PC-3 (cell line): ENCODE data around the gene HSFX4. TPM values are rescaled to one million over a fixed set of nuclear protein-coding genes. Genes with fewer than 3 reads are reported as not detected.

Experiments
- ATAC-seq: fragments of 200-7000 bp; cut with Tn5 transposase; 2 replicates; pipeline ENCODE4 v1.9.1; 2020; ENCODE audit warnings: mild to moderate bottlenecking, moderate library complexity
- BruUV-seq: library from RNA; stranded (reverse); fragments of 400-500 nt; replicated peaks from 2 replicates; lab custom pipeline; 2021; lab: Mats Ljungman, UMichigan
- CTCF ChIA-PET: fragments of 300-600 bp; sonication (Branson Sonifier 250); formaldehyde crosslinking; loops from one replicate; lab custom pipeline; 2022; ENCODE audit warnings: antibody characterized with exemption; lab: Charles Lee
- POLR2A ChIA-PET: fragments of 300-600 bp; sonication (Branson Sonifier 250); formaldehyde crosslinking; loops from one replicate; lab custom pipeline; 2022; ENCODE audit warnings: antibody characterized with exemption; ENCODE audit not compliant: unreplicated experiment; lab: Charles Lee
- DNase-seq: peaks from one replicate; pipeline ENCODE4 v3.0.0-alpha.2; 2015
- H2AFZ ChIP-seq: fragments of 300-600 bp; sonication (generic); 2 replicates; pipeline ENCODE4 v1.6.0; 2016; ENCODE audit warnings: antibody characterized with exemption, low read length
- H3F3A ChIP-seq: fragments of 300-600 bp; sonication (generic); one replicate; pipeline ENCODE4 v1.6.0; 2017; ENCODE audit warnings: antibody characterized with exemption, low read length, control low read depth, mild to moderate bottlenecking; ENCODE audit not compliant: unreplicated experiment
- H3K27ac ChIP-seq: fragments of 300-600 bp; sonication (generic); 2 replicates; pipeline ENCODE4 v1.5.1; 2016; ENCODE audit warnings: mild to moderate bottlenecking, low read length
- H3K27me3 ChIP-seq: fragments of 300-600 bp; sonication (generic); 2 replicates; pipeline ENCODE4 v1.6.1; 2016; ENCODE audit warnings: low read length, mixed read lengths
- H3K36me3 ChIP-seq: fragments of 300-600 bp; sonication (generic); 2 replicates; pipeline ENCODE4 v1.6.1; 2016; ENCODE audit warnings: low read depth, mixed run types, low read length, mixed read lengths
- H3K4me1 ChIP-seq: fragments of 300-600 bp; sonication (generic); 2 replicates; pipeline ENCODE4 v1.5.1; 2016; ENCODE audit warnings: low read length; ENCODE audit not compliant: insufficient read depth
- H3K4me2 ChIP-seq: fragments of 300-600 bp; sonication (generic); 2 replicates; pipeline ENCODE4 v1.6.0; 2016; ENCODE audit warnings: low read length
- H3K4me3 ChIP-seq: fragments of 300-600 bp; sonication (generic); 2 replicates; pipeline ENCODE4 v1.5.1; 2016; ENCODE audit warnings: mild to moderate bottlenecking, low read length, mixed read lengths
- H3K79me2 ChIP-seq: fragments of 300-600 bp; sonication (generic); 2 replicates; pipeline ENCODE4 v1.6.1; 2017; ENCODE audit warnings: low read length, mixed read lengths
- H3K9ac ChIP-seq: fragments of 300-600 bp; sonication (generic); 2 replicates; pipeline ENCODE4 v1.6.0; 2016; ENCODE audit warnings: mild to moderate bottlenecking, low read length
- H3K9me2 ChIP-seq: fragments of 300-600 bp; sonication (generic); replicated peaks from 2 replicates; pipeline ENCODE4 v1.6.1; 2016; ENCODE audit warnings: mixed run types, low read length, mixed read lengths
- H3K9me3 ChIP-seq: fragments of 300-600 bp; sonication (generic); 2 replicates; pipeline ENCODE4 v1.6.1; 2016; ENCODE audit warnings: low read length, mixed read lengths
- H4K20me1 ChIP-seq: fragments of 300-600 bp; sonication (generic); 2 replicates; pipeline ENCODE4 v1.6.1; 2016; ENCODE audit warnings: low read length, mixed read lengths
- CTCF ChIP-seq: fragments of 300-600 bp; sonication (generic); conservative IDR thresholded peaks from 2 replicates; pipeline ENCODE4 v1.5.1; 2017; ENCODE audit warnings: antibody characterized with exemption, low read depth, mild to moderate bottlenecking, low read length
- EZH2 ChIP-seq: fragments of 300-600 bp; sonication (generic); IDR thresholded peaks from one replicate; pipeline ENCODE4 v1.6.1; 2017; ENCODE audit warnings: antibody characterized with exemption, mild to moderate bottlenecking, low read length; ENCODE audit not compliant: unreplicated experiment
- EZH2phosphoT487 ChIP-seq: fragments of 300-600 bp; sonication (generic); IDR thresholded peaks from 2 replicates; pipeline ENCODE4 v1.6.1; 2018; ENCODE audit warnings: mild to moderate bottlenecking, antibody characterized with exemption, low read length, borderline replicate concordance
- intact Hi-C: fragments of 100-400 bp; cut with micrococcal nuclease; formaldehyde crosslinking; loops from 2 replicates; pipeline ENCODE4 v1.9.0; 2023
- total RNA-seq: library from RNA; depleted of rRNA; stranded (reverse); fragments of >200 nt; gene quantifications from 2 replicates; pipeline ENCODE4 v1.2.3, GENCODE V29; 2014

The HSFX4 gene
- total RNA-seq, 1 experiment from 2014 or later: not detected

- H4K20me1 ChIP-seq: no peaks in the 10 kb centered on the region
- no peaks in the 10 kb centered on the region for H3K36me3 ChIP-seq
- H3F3A ChIP-seq: no peaks in the 10 kb centered on the region
- ATAC-seq (no peak), DNase-seq (no peak)
- BruUV-seq: no TSS peak
- intact Hi-C loops: no loop called here
- H2AFZ ChIP-seq: no peak overlapping the region
- H3K79me2 ChIP-seq: no peaks in the 10 kb centered on the region
- no peak overlapping the region for H3K27ac ChIP-seq
- H3K4me1 ChIP-seq: no peaks in the 10 kb centered on the region
- no peaks in the 10 kb centered on the region for H3K27me3 ChIP-seq
- no peak overlapping the region for H3K9ac ChIP-seq
- H3K4me2 ChIP-seq: no peak overlapping the region
- H3K9me2 ChIP-seq: no peaks in the 10 kb centered on the region
- H3K4me3 ChIP-seq: no peak overlapping the region
- ChIA-PET CTCF (no interaction called here), POLR2A (no interaction called here)
- H3K9me3 ChIP-seq: no peaks in the 10 kb centered on the region
- TF ChIP-seq EZH2: no peak
- no peak for TF ChIP-seq CTCF
- TF ChIP-seq EZH2phosphoT487: no peak
Measured at GRCh38 chrX:149908727-149909126, 20.6 kb upstream of the HSFX4 start.

GRCh38 chrX:149909324-149910177 is 19.8 kb upstream of the HSFX4 start:
- Histone ChIP-seq H3K4me1 (no peaks in the 10 kb centered on the region), H3K27me3 (no peaks in the 10 kb centered on the region), H3K9ac (no peak overlapping the region), H3K9me2 (no peaks in the 10 kb centered on the region), H3K27ac (no peak overlapping the region), H3K36me3 (no peaks in the 10 kb centered on the region), H3F3A (no peaks in the 10 kb centered on the region), H4K20me1 (no peaks in the 10 kb centered on the region), H3K4me3 (no peak overlapping the region), H3K9me3 (no peaks in the 10 kb centered on the region), H2AFZ (no peak overlapping the region), H3K4me2 (no peak overlapping the region), H3K79me2 (no peaks in the 10 kb centered on the region)
- intact Hi-C loops: no loop called here
- CTCF ChIA-PET: no interaction called here
- POLR2A ChIA-PET: no interaction called here
- TF ChIP-seq EZH2phosphoT487 (no peak), EZH2 (no peak), CTCF (no peak)
- no peak for DNase-seq
- ATAC-seq: no peak
- BruUV-seq: no TSS peak

DNA sequence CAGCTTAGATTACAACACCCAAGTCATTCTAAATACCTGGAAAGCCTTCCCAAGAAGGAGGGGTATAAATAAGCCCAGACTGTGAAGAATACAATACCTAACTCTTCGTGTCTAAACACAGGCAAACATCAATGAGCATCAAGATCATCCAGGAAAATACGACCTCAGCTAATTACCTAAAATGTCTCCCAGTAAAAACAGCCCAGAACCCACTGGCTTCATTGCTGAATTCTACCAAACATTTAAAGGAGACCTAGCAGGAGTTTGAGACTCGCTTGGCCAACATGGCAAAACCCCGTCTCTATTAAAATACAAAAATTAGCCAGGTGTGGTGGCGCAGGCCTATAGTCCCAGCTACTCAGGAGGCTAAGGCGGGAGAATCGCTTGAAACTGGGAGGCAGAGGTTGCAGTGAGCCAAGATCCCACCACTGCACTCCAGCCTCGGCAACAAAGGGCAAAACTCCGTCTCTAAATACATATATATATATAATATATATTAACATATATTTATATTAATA is 19.1 kb upstream of the HSFX4 start:
- no peak overlapping the region for H3K27ac ChIP-seq
- H3K9me3 ChIP-seq: no peaks in the 10 kb centered on the region
- POLR2A ChIA-PET: no interaction called here
- H3K4me1 ChIP-seq: no peaks in the 10 kb centered on the region
- H2AFZ ChIP-seq: no peak overlapping the region
- intact Hi-C loops: no loop called here
- no peak for ATAC-seq
- H3K4me2 ChIP-seq: no peak overlapping the region
- CTCF ChIA-PET: no interaction called here
- no peak overlapping the region for H3K4me3 ChIP-seq
- H4K20me1 ChIP-seq: no peaks in the 10 kb centered on the region
- no peaks in the 10 kb centered on the region for H3K79me2 ChIP-seq
- H3K9me2 ChIP-seq: no peaks in the 10 kb centered on the region
- no peaks in the 10 kb centered on the region for H3K36me3 ChIP-seq
- no TSS peak for BruUV-seq
- no peak overlapping the region for H3K9ac ChIP-seq
- no peak for TF ChIP-seq EZH2phosphoT487
- no peak for TF ChIP-seq CTCF
- TF ChIP-seq EZH2: no peak
- no peaks in the 10 kb centered on the region for H3F3A ChIP-seq
- no peak for DNase-seq
- H3K27me3 ChIP-seq: no peaks in the 10 kb centered on the region
